Psoas muscle (tissue), 8 donors: ENCODE data around the gene NEIL1. TPM values are rescaled to one million over a fixed set of nuclear protein-coding genes. Genes with fewer than 3 reads are reported as not detected.
"Not testable (repeated sequence)": the region's sequence is repeated elsewhere in the genome, so short reads cannot be mapped to it uniquely, and the experiment has no call there.

Experiments
- ATAC-seq, 4 donors: fragments of 200-7000 bp; cut with Tn5 transposase; one replicate each; pipeline ENCODE4 v1.9.1; 2020; ENCODE audit warnings: moderate library complexity in 3 of 4, mild to moderate bottlenecking in 2 of 4
- DNase-seq, 2 donors: peaks; one replicate each; pipeline ENCODE4 v3.0.0-alpha.2; 2020
- H3K27ac ChIP-seq: fragments of 200-600 bp; one replicate; pipeline ENCODE4 v1.8.0; 2022
- H3K27me3 ChIP-seq, 3 donors: fragments of 200-600 bp in 1 of 3; one replicate each; pipeline versions ENCODE4 v1.6.1 to v1.8.0; 2013 to 2022; ENCODE audit warnings: low read length in 2 of 3, mild to moderate bottlenecking in 2 of 3, moderate library complexity in 1 of 3; ENCODE audit not compliant: insufficient read depth in 3 of 3
- H3K36me3 ChIP-seq, 2 donors: fragments of 200-600 bp in 1 of 2; one replicate each; pipeline versions ENCODE4 v1.6.1 to v1.8.0; 2013 to 2022; ENCODE audit warnings: low read depth in 1 of 2, mild to moderate bottlenecking in 1 of 2, moderate library complexity in 1 of 2; ENCODE audit not compliant: insufficient read depth in 1 of 2
- H3K4me1 ChIP-seq: fragments of 200-600 bp; one replicate; pipeline ENCODE4 v1.8.0; 2022
- H3K4me3 ChIP-seq: fragments of 200-600 bp; one replicate; pipeline ENCODE4 v1.8.0; 2022; ENCODE audit warnings: mild to moderate bottlenecking
- H3K9me3 ChIP-seq: fragments of 200-600 bp; one replicate; pipeline ENCODE4 v1.8.0; 2022
- CTCF ChIP-seq: fragments of 200-600 bp; IDR thresholded peaks from one replicate; pipeline ENCODE4 v1.8.0; 2022; ENCODE audit warnings: antibody characterized with exemption
- WGBS, 3 donors: extraction: QIAGEN DNeasy Blood & Tissue Kit; methylation state at CpG; one replicate each; pipeline versions ENCODE4 v1.1.6 to v1.1.7; 2013; 5-methylcytosine and 5-hydroxymethylcytosine counted together
- intact Hi-C, 2 donors: fragments of 100-400 bp; cut with DNase I; formaldehyde crosslinking; loops; one replicate each; pipeline versions ENCODE4 v1.11.0 to v1.14.2; 2022
- polyA plus RNA-seq, 3 donors: library from polyadenylated mRNA; stranded (reverse); fragments of 200-250 nt; gene quantifications; one replicate each; pipeline ENCODE4 v1.2.3, GENCODE V29; 2013
- total RNA-seq, 4 donors: library from RNA; stranded (reverse); fragmentation: NEBNext Ultra II Directional in 2 of 4; extraction: Animal tissue kit (Norgen Biotek cat#: 25700) in 2 of 4; gene quantifications; one replicate each; pipeline versions ENCODE4 v1.2.1 to v1.2.4, GENCODE V29; 2021 to 2023
- donor health status: healthy with polysubstance abuse.
- donor health status: DM: no; HTN: no; CAD: no; lungs with moderate emphysema.
- donor health status: Bipolar disorder and iron deficiency.
- donor health status: healthy.
- donor health status: DM: yes; HTN: yes; CAD: no.
- donor health status: DM: no; HTN: no; CAD: no.
- donor health status: DM: no; HTN: no; CAD: no.
- donor health status: DM: yes; HTN: yes; CAD: no.

The NEIL1 gene
- total and polyA plus RNA-seq, 7 donors, result 3.2 to 11.3 (median 4.4) TPM

- Histone ChIP-seq H3K4me1 (no peaks in the 10 kb centered on the region), H3K9me3 (no peaks in the 10 kb centered on the region), H3K4me3 (no peak overlapping the region), H3K27me3 (peaks cover 0 to 2% (median 0%) of the 10 kb centered on the region in 3 donors), H3K36me3 (no peaks in the 10 kb centered on the region), H3K27ac (no peak overlapping the region)
- no peak for DNase-seq
- no peak for TF ChIP-seq CTCF
- 64 to 75% (median 70%) methylated on average over 5 of the region's 5 CpGs for WGBS, 3 donors
- intact Hi-C loops, result loop anchor here in 1 of 2 donors (5.0 kb wide), 1 partner anchor 82 kb away; no protein-coding TSS in a partner anchor
- no peak for ATAC-seq
Observed at GRCh38 chr15:75314552-75315290, 32.1 kb upstream of the NEIL1 start.

DNA sequence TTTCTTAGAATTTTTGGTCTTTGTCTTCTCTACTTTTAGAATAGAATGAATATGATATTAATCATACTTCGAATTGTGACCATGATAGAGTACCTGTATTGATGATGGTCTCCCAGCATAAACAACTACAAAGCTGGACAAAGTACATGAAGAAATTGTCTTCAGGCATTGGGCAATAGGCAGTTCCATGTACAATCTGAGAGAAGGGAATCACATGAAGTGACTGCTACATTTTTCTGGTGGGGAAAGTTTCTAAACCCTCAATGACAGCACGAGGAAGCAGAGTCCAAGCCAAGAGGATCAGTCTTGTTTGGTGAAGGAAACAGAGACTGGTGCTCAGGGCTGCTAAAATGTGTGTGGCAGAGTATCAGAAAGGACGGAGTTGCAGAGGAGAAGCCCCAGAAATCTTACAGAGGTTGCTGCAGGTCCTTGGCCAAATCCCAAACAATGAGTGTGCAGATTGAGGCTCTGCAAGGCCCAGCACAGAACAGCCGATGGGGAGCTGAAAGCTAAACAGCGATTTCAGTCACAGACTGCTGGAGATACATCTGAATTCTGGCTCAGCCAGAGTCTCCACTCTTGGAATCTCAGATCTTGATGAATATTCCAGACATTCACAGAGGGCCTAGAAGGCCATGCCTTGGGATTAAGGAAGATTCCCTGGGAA lies 27.5 kb upstream of the NEIL1 start:
- not testable (repeated sequence) for H3K4me3 ChIP-seq, H3K9me3 ChIP-seq, H3K36me3 ChIP-seq, DNase-seq, ATAC-seq, H3K27me3 ChIP-seq, H3K27ac ChIP-seq, H3K4me1 ChIP-seq
- intact Hi-C loops, result loop anchor here in 1 of 2 donors (5.0 kb wide), 1 partner anchor 87 kb away; no protein-coding TSS in a partner anchor
- 76 to 84% (median 84%) methylated on average over 5 of the region's 5 CpGs for WGBS, 3 donors

DNA sequence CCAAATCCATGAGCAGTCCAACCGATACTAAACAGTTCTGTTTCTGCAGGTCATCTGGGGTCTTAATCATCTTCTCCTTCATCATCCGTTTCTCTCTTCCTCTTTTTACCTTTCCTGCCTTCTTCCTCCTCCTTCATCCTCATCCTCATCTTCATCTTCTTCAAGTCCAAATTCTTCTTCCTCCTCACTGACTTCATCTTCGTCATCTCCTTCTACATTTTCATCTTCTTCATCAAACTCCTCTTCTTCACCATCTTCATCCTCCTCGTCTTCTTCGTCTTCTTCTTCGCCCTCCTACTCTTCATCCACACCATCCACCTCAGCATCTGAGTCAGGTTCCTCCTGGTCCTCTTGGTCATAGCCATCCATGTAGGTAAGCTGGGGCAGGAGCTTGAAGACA lies 25.1 kb upstream of the NEIL1 start:
- no peak overlapping the region for H3K4me3 ChIP-seq
- TF ChIP-seq CTCF, result no peak
- 83 to 91% (median 88%) methylated on average over 6 of the region's 6 CpGs for WGBS, 3 donors
- no peak overlapping the region for H3K27ac ChIP-seq
- no peak for ATAC-seq
- intact Hi-C loops, result no loop called here
- peaks cover 0 to 5% (median 0%) of the 10 kb centered on the region in 3 donors for H3K27me3 ChIP-seq
- no peaks in the 10 kb centered on the region for H3K9me3 ChIP-seq
- H3K4me1 ChIP-seq, result no peaks in the 10 kb centered on the region
- H3K36me3 ChIP-seq, result no peaks in the 10 kb centered on the region
- DNase-seq, result no peak

DNA sequence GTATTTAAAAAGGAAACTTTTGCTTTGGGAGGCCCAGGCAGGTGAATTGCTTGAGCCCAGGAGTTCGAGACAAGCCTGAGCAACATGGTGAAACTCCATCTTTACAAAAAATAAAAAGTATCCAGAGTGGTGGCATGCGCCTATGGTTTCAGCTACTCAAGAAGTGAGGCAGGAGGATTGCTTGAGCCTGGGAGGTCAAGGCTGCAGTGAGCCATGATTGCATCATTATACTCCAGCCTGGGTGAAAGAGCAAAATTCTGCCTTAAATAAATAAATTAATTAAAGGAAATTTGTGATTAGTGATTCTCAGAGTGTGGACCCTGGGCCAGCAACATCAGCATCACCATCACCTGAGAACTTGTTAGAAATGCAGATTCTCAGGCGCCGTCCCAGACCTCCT lies 20.9 kb upstream of the NEIL1 start:
- no peaks in the 10 kb centered on the region for H3K4me1 ChIP-seq
- no peak overlapping the region for H3K4me3 ChIP-seq
- ATAC-seq (no peak), DNase-seq (no peak)
- H3K9me3 ChIP-seq, result no peaks in the 10 kb centered on the region
- H3K36me3 ChIP-seq, result no peaks in the 10 kb centered on the region
- H3K27me3 ChIP-seq, result peaks cover 0 to 5% (median 0%) of the 10 kb centered on the region in 3 donors
- no peak for TF ChIP-seq CTCF
- intact Hi-C loops, result no loop called here
- 89 to 97% (median 96%) methylated on average over 4 of the region's 4 CpGs for WGBS, 3 donors
- H3K27ac ChIP-seq, result no peak overlapping the region

DNA sequence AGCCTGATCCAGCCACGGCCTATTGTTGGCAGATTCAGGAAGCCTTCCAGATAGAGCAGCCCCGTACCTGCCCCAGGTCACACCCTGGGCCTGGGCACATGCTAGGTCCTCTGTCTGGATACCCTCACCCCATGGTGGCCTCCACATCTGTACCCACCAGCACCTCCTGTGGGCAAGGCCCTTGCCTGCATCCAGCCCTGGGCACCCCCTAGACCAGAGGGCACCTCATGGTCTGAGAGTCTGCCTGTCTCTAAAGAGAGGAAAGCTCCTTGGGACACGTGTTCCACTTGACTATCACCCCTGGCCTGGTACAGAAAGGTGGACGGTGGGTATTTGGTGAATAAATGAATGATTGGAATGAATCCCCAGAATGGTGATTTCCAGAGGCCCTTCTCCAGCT lies 19.8 kb upstream of the NEIL1 start:
- Histone ChIP-seq H3K27me3 (peaks cover 0 to under 1% (median 0%) of the 10 kb centered on the region in 3 donors), H3K4me3 (no peak overlapping the region), H3K36me3 (no peaks in the 10 kb centered on the region), H3K4me1 (no peaks in the 10 kb centered on the region), H3K27ac (no peak overlapping the region), H3K9me3 (no peaks in the 10 kb centered on the region)
- no peak for ATAC-seq
- no peak for DNase-seq
- intact Hi-C loops, result no loop called here
- WGBS, 3 donors, result 83 to 85% (median 84%) methylated on average over 4 of the region's 4 CpGs
- TF ChIP-seq CTCF, result no peak
